GM19324 (cell line): Measurements from ENCODE around the gene GLOD4.

ENCODE experiments used
- ATAC-seq: cut with Tn5 transposase; IDR thresholded peaks from one replicate; pipeline ENCODE4 v1.9.1; 2021; ENCODE audit warnings: mild to moderate bottlenecking, moderate library complexity; ENCODE audit not compliant: unreplicated experiment, low FRiP score

The GLOD4 gene

GRCh38 chr17:745406-745805 is 36.7 kb downstream of the GLOD4 start:
- no peak for ATAC-seq

- no peak for ATAC-seq
Observed at GRCh38 chr17:744937-745336, 37.1 kb downstream of the GLOD4 start.

GRCh38 chr17:743139-743538 is 38.9 kb downstream of the GLOD4 start:
- no peak for ATAC-seq

- no peak for ATAC-seq
Observed at GRCh38 chr17:742147-742793, 39.8 kb downstream of the GLOD4 start.

GRCh38 chr17:740240-741017 is 41.7 kb downstream of the GLOD4 start:
- ATAC-seq, result peak; percentile 67

GRCh38 chr17:737561-738113 is 44.4 kb downstream of the GLOD4 start:
- ATAC-seq, result no peak

GRCh38 chr17:733743-734142 is 48.3 kb downstream of the GLOD4 start:
- ATAC-seq, result no peak

GRCh38 chr17:732902-733720 is 49.0 kb downstream of the GLOD4 start:
- peak; percentile 42 for ATAC-seq

- ATAC-seq, result peak; percentile 63
Observed at GRCh38 chr17:732067-732901, 49.8 kb downstream of the GLOD4 start, which contains the start of gene TLCD3A. Gene TLCD3A, plus strand, starts transcription at chr17:732596. Its CDS starts 52 bp downstream, at chr17:732648.

- ATAC-seq, result peak; percentile 7
Observed at GRCh38 chr17:731644-732066, 50.4 kb downstream of the GLOD4 start.

- ATAC-seq, result no peak
Observed at GRCh38 chr17:728911-729310, 53.2 kb downstream of the GLOD4 start.

GRCh38 chr17:726271-726919 is 55.7 kb downstream of the GLOD4 start:
- ATAC-seq, result no peak

GRCh38 chr17:725746-726145 is 56.3 kb downstream of the GLOD4 start:
- ATAC-seq, result no peak

- no peak for ATAC-seq
Observed at GRCh38 chr17:725084-725483, 57.0 kb downstream of the GLOD4 start.

- ATAC-seq, result no peak
Observed at GRCh38 chr17:721540-721937, 60.5 kb downstream of the GLOD4 start.

- no peak for ATAC-seq
Observed at GRCh38 chr17:720706-721539, 61.2 kb downstream of the GLOD4 start.

- ATAC-seq, result no peak
Observed at GRCh38 chr17:718075-718474, 64.0 kb downstream of the GLOD4 start.
